ENCODE results near the gene SEMG2.

The SEMG2 gene

GRCh38 chr20:45183084-45183483 is 38.1 kb upstream of the SEMG2 start:
- no peak overlapping the region for H3K4me3 ChIP-seq (replicated peaks; ENCODE audit: low read depth, low read length)
- no peak for TF ChIP-seq CTCF (IDR thresholded peaks at IDR 0.05; ENCODE audit: low read depth, low read length, missing control alignments)

GRCh38 chr20:45187693-45188092 is 33.5 kb upstream of the SEMG2 start:
- TF ChIP-seq CTCF (IDR thresholded peaks at IDR 0.05; ENCODE audit: low read depth, low read length, missing control alignments) = no peak
- no peak overlapping the region for H3K4me3 ChIP-seq (replicated peaks; ENCODE audit: low read depth, low read length)
- DNase-seq (ENCODE audit: extremely low read depth, low read depth) = no peak

More at GRCh38 chr20:45183084-45183483, 38.1 kb upstream of the SEMG2 start:
- no peak for DNase-seq (ENCODE audit: extremely low read depth, low read depth)

GRCh38 chr20:45189067-45189609 is 32.0 kb upstream of the SEMG2 start:
- no peak for DNase-seq (ENCODE audit: extremely low read depth, low read depth)
- no peak for TF ChIP-seq CTCF (IDR thresholded peaks at IDR 0.05; ENCODE audit: low read depth, low read length, missing control alignments)
- H3K4me3 ChIP-seq (replicated peaks; ENCODE audit: low read depth, low read length) = no peak overlapping the region

- TF ChIP-seq CTCF (IDR thresholded peaks at IDR 0.05; ENCODE audit: low read depth, low read length, missing control alignments) = no peak
Measured at GRCh38 chr20:45189861-45190260, 31.3 kb upstream of the SEMG2 start.

GRCh38 chr20:45191926-45192325 is 29.2 kb upstream of the SEMG2 start:
- DNase-seq (ENCODE audit: extremely low read depth, low read depth) = no peak
- TF ChIP-seq CTCF (IDR thresholded peaks at IDR 0.05; ENCODE audit: low read depth, low read length, missing control alignments) = no peak
- no peak overlapping the region for H3K4me3 ChIP-seq (replicated peaks; ENCODE audit: low read depth, low read length)

More at GRCh38 chr20:45189861-45190260, 31.3 kb upstream of the SEMG2 start:
- H3K4me3 ChIP-seq (replicated peaks; ENCODE audit: low read depth, low read length) = no peak overlapping the region
- no peak for DNase-seq (ENCODE audit: extremely low read depth, low read depth)

- no peak overlapping the region for H3K4me3 ChIP-seq (replicated peaks; ENCODE audit: low read depth, low read length)
- no peak for DNase-seq (ENCODE audit: extremely low read depth, low read depth)
- no peak for TF ChIP-seq CTCF (IDR thresholded peaks at IDR 0.05; ENCODE audit: low read depth, low read length, missing control alignments)
Measured at GRCh38 chr20:45193331-45193730, 27.8 kb upstream of the SEMG2 start.

- H3K4me3 ChIP-seq (replicated peaks; ENCODE audit: low read depth, low read length) = no peak within 1 kb of the TSS
- TF ChIP-seq CTCF (IDR thresholded peaks at IDR 0.05; ENCODE audit: low read depth, low read length, missing control alignments) = no peak
- DNase-seq (ENCODE audit: extremely low read depth, low read depth) = no peak
Measured at GRCh38 chr20:45206725-45207124, 14.4 kb upstream of the SEMG2 start, which contains the start of gene SEMG1. Gene SEMG1 (plus strand): TSS chr20:45207033. CDS start chr20:45207054, 21 bp downstream.

Data from HFF-Myc (cell line).